IMR-90 (cell line): ENCODE data around the gene CDCA4. TPM values are rescaled to one million over a fixed set of nuclear protein-coding genes. Genes with fewer than 3 reads are reported as not detected.
A peak's percentile ranks its signal among the peaks of the same experiment; 100 is the strongest.

Source experiments
- ATAC-seq: fragments of 200-7000 bp; cut with Tn5 transposase; 2 replicates; pipeline ENCODE4 v1.9.1; 2020; ENCODE audit warnings: low read depth, mild to moderate bottlenecking, moderate library complexity
- BruUV-seq: library from RNA; stranded (reverse); fragments of 400-500 nt; replicated peaks from 2 replicates; lab custom pipeline; 2021; lab: Mats Ljungman, UMichigan
- CTCF ChIA-PET: fragments of 300-600 bp; formaldehyde crosslinking; extraction: SDS; loops from one replicate; lab custom pipeline; 2021; ENCODE audit warnings: antibody characterized with exemption; lab: Yijun Ruan, JAX
- POLR2A ChIA-PET: fragments of 300-600 bp; sonication (Branson Sonifier 250); formaldehyde crosslinking; loops from one replicate; lab custom pipeline; 2022; ENCODE audit warnings: antibody characterized with exemption; ENCODE audit not compliant: unreplicated experiment; lab: Charles Lee
- DNase-seq: peaks from one replicate; pipeline ENCODE4 v3.0.0; 2013
- H2AFZ ChIP-seq: replicated peaks from 2 replicates; pipeline ENCODE3; 2013; ENCODE audit warnings: low read length, mild to moderate bottlenecking; ENCODE audit not compliant: poor library complexity
- H2AK5ac ChIP-seq: 2 replicates; pipeline ENCODE4 v1.6.1; 2013; ENCODE audit warnings: low read depth, low read length, inconsistent platforms
- H2AK9ac ChIP-seq: replicated peaks from 2 replicates; pipeline ENCODE3; 2013; ENCODE audit warnings: mild to moderate bottlenecking, low read depth, low read length, moderate library complexity; ENCODE audit not compliant: poor library complexity
- H2BK120ac ChIP-seq: 2 replicates; pipeline ENCODE4 v1.6.1; 2013; ENCODE audit warnings: low read depth, low read length, inconsistent platforms
- H2BK15ac ChIP-seq: 3 replicates; pipeline ENCODE4 v1.6.1; 2013; ENCODE audit warnings: low read depth, low read length, inconsistent platforms
- H2BK20ac ChIP-seq: 2 replicates; pipeline ENCODE4 v1.6.1; 2013; ENCODE audit warnings: low read depth, mild to moderate bottlenecking, inconsistent platforms, low read length, moderate library complexity
- H2BK5ac ChIP-seq: 2 replicates; pipeline ENCODE4 v1.6.1; 2013; ENCODE audit warnings: mild to moderate bottlenecking, low read depth, low read length, inconsistent platforms; ENCODE audit not compliant: poor library complexity, severe bottlenecking
- H3K14ac ChIP-seq: replicated peaks from 2 replicates; pipeline ENCODE4 v1.6.1; 2013; ENCODE audit warnings: low read depth, low read length, inconsistent platforms
- H3K18ac ChIP-seq: 2 replicates; pipeline ENCODE4 v1.6.1; 2013; ENCODE audit warnings: low read depth, low read length, control low read depth
- H3K23ac ChIP-seq: 2 replicates; pipeline ENCODE4 v1.6.1; 2013; ENCODE audit warnings: low read depth, low read length, inconsistent platforms
- H3K27ac ChIP-seq: 2 replicates; pipeline ENCODE4 v1.5.1; 2013; ENCODE audit warnings: mild to moderate bottlenecking, control low read depth, low read length; ENCODE audit not compliant: insufficient read depth
- H3K27me3 ChIP-seq: 2 replicates; pipeline ENCODE4 v1.6.1; 2013; ENCODE audit warnings: low read length; ENCODE audit not compliant: control insufficient read depth, insufficient read depth
- H3K36me3 ChIP-seq: 2 replicates; pipeline ENCODE4 v1.6.1; 2013; ENCODE audit warnings: low read length, mixed read lengths; ENCODE audit not compliant: control insufficient read depth, insufficient read depth
- H3K4ac ChIP-seq: 2 replicates; pipeline ENCODE4 v1.6.1; 2013; ENCODE audit warnings: low read depth, low read length, inconsistent platforms
- H3K4me1 ChIP-seq: 2 replicates; pipeline ENCODE4 v1.6.1; 2013; ENCODE audit warnings: low read length, mixed read lengths; ENCODE audit not compliant: control insufficient read depth, insufficient read depth
- H3K4me2 ChIP-seq: 2 replicates; pipeline ENCODE4 v1.6.1; 2013; ENCODE audit warnings: low read depth, mild to moderate bottlenecking, control low read depth, low read length, moderate library complexity
- H3K4me3 ChIP-seq: 2 replicates; pipeline ENCODE4 v1.5.1; 2013; ENCODE audit warnings: low read depth, mild to moderate bottlenecking, control low read depth, low read length, moderate library complexity; ENCODE audit not compliant: insufficient read depth
- H3K56ac ChIP-seq: 2 replicates; pipeline ENCODE4 v1.6.1; 2013; ENCODE audit warnings: low read length, inconsistent platforms; ENCODE audit not compliant: insufficient read depth; ENCODE audit errors: extremely low read depth
- H3K79me1 ChIP-seq, 2 experiments: 2 replicates each; pipeline ENCODE4 v1.6.1; 2013; ENCODE audit warnings: low read length in 2 of 2, inconsistent platforms in 1 of 2, low read depth in 1 of 2
- H3K9ac ChIP-seq: 2 replicates; pipeline ENCODE4 v1.6.1; 2013; ENCODE audit warnings: low read depth, low read length, control low read depth
- H3K9me1 ChIP-seq: 2 replicates; pipeline ENCODE4 v1.6.1; 2013; ENCODE audit warnings: low read length, inconsistent platforms; ENCODE audit not compliant: insufficient read depth
- H3K9me3 ChIP-seq: 2 replicates; pipeline ENCODE4 v1.6.1; 2013; ENCODE audit warnings: low read length; ENCODE audit not compliant: control insufficient read depth, insufficient read depth
- H4K20me1 ChIP-seq: 2 replicates; pipeline ENCODE4 v1.6.1; 2013; ENCODE audit warnings: low read length, inconsistent platforms; ENCODE audit not compliant: insufficient read depth
- H4K5ac ChIP-seq: 2 replicates; pipeline ENCODE4 v1.6.1; 2013; ENCODE audit warnings: mild to moderate bottlenecking, low read depth, low read length, control low read depth
- H4K8ac ChIP-seq, 2 experiments: 2 replicates each; pipeline ENCODE4 v1.6.1; 2013; ENCODE audit warnings: low read depth in 2 of 2, low read length in 2 of 2, control low read depth in 1 of 2, inconsistent platforms in 1 of 2
- H4K91ac ChIP-seq: 2 replicates; pipeline ENCODE4 v1.6.1; 2013; ENCODE audit warnings: low read depth, low read length, inconsistent platforms; ENCODE audit not compliant: insufficient read depth
- ELK1 ChIP-seq: fragments of 150-350 bp; IDR thresholded peaks from 2 replicates; pipeline ENCODE4 v1.6.1; 2016; ENCODE audit warnings: low read depth, mild to moderate bottlenecking, low read length, moderate library complexity, borderline replicate concordance
- RAD21 ChIP-seq: IDR thresholded peaks from 2 replicates; pipeline ENCODE4 v1.6.1; 2012; ENCODE audit warnings: low read length, improper control_type of control experiment
- WGBS, 2 experiments: methylation state at CpG; one replicate each; pipeline versions ENCODE4 v1.1.5 to v1.1.7; 2013; ENCODE audit warnings: missing lambda C conversion rate in 2 of 2; ENCODE audit not compliant: insufficient read length in 1 of 2; ENCODE audit errors: extremely low coverage in 2 of 2; 5-methylcytosine and 5-hydroxymethylcytosine counted together
- dilution Hi-C: fragments of 300-500 bp; cut with HindIII; formaldehyde crosslinking; loops from one replicate; pipeline ENCODE4 v1.14.3; 2018; ENCODE audit warnings: low sequenced_read_pairs; ENCODE audit not compliant: unreplicated experiment
- in situ Hi-C: fragments of 300-500 bp; cut with MboI; formaldehyde crosslinking; loops from 3 replicates; pipeline ENCODE4 v1.14.3; 2019; ENCODE audit warnings: low sequenced_read_pairs, inconsistent platforms, mixed read lengths
- intact Hi-C: fragments of 100-400 bp; cut with micrococcal nuclease; formaldehyde crosslinking; loops from 2 replicates; pipeline ENCODE4 v1.10.0; 2022
- polyA plus RNA-seq, 3 experiments: library from polyadenylated mRNA; depleted of rRNA; stranded (reverse); fragments of >200 nt; gene quantifications; 2 replicates each; pipeline ENCODE4 v1.2.3, GENCODE V29; 2012; ENCODE audit warnings: low replicate concordance in 1 of 3
- total RNA-seq: library from RNA; depleted of rRNA; stranded (reverse); fragments of >200 nt; gene quantifications from 2 replicates; pipeline ENCODE4 v1.2.3, GENCODE V29; 2012

CDCA4 gene
- total and polyA plus RNA-seq, 2 of the 4 experiments (the other 2 are of a cell fraction), result 17.7 to 18.6 TPM

GRCh38 chr14:105026033-105026785, 5.3 kb upstream of the CDCA4 start:
- Histone ChIP-seq H3K18ac (no peak overlapping the region), H2BK15ac (peak overlapping the region; percentile 81; the same call in 2 of the 3 replicates), H4K91ac (no peak overlapping the region), H2AFZ (no peak overlapping the region), H3K9ac (no peak overlapping the region), H3K36me3 (no peaks in the 10 kb centered on the region), H3K27me3 (no peaks in the 10 kb centered on the region; the same call in 1 of the 2 replicates), H3K27ac (no peak overlapping the region), H3K4ac (peak overlapping the region; percentile 27; the same call in 1 of the 2 replicates), H2BK20ac (peak overlapping the region; percentile 33; the same call in 1 of the 2 replicates), H3K23ac (no peak overlapping the region), H3K4me2 (no peak overlapping the region), H4K20me1 (no peaks in the 10 kb centered on the region), H2AK5ac (peak overlapping the region; percentile 56; the same call in 1 of the 2 replicates), H3K4me1 (peaks cover 9% of the 10 kb centered on the region; the same call in 1 of the 2 replicates), H2BK120ac (peak overlapping the region; percentile 45), H4K8ac (peak overlapping the region in 1 of 2 experiments; percentile 42; a peak in 1 of 4 replicates), H3K14ac (no peak overlapping the region), H3K4me3 (no peak overlapping the region), H3K56ac (no peak overlapping the region), H4K5ac (no peak overlapping the region), H3K79me1 (peaks cover 10 to 16% of the 10 kb centered on the region in 2 experiments; a peak in 3 of 4 replicates), H2BK5ac (peak overlapping the region; percentile 84), H2AK9ac (no peak overlapping the region), H3K9me1 (peaks cover 10% of the 10 kb centered on the region), H3K9me3 (no peaks in the 10 kb centered on the region)
- WGBS, 2 experiments, result 100% methylated on average over 6 of the region's 16 CpGs; no CpG with 5 or more reads in 1 of the 2 experiments
- ATAC-seq (no peak), DNase-seq (peak; percentile 70)
- dilution Hi-C loops, result no loop called here
- TF ChIP-seq RAD21 (no peak), ELK1 (no peak)
- ChIA-PET POLR2A (no interaction called here), CTCF (no interaction called here)
- in situ Hi-C loops, result no loop called here
- BruUV-seq, result no TSS peak
- intact Hi-C loops, result no loop called here
